ENCODE measurements around the gene HLA-DQA1. TPM values are rescaled to one million over a fixed set of nuclear protein-coding genes. Genes with fewer than 3 reads are reported as not detected.
A peak's percentile ranks its signal among the peaks of the same experiment; 100 is the strongest.

Gene HLA-DQA1
- total RNA-seq, 1 donor from 2014 or later: not detected

- no peak for DNase-seq (ENCODE audit: low read depth)
- peak overlapping the region; percentile 8 for H3K4me3 ChIP-seq (ENCODE audit: low read depth, low read length)
- no peak for TF ChIP-seq CTCF (IDR thresholded peaks at IDR 0.05; ENCODE audit: insufficient read depth, low read length, severe bottlenecking)
Measured at GRCh38 chr6:32664827-32665362, 27.7 kb downstream of the HLA-DQA1 start.

GRCh38 chr6:32665661-32666060, 28.5 kb downstream of the HLA-DQA1 start:
- no peak for DNase-seq (ENCODE audit: low read depth)
- Histone ChIP-seq H3K27me3 (ENCODE audit: control insufficient read depth, insufficient read depth, low read length) (no peaks in the 10 kb centered on the region), H3K4me3 (ENCODE audit: low read depth, low read length) (peak overlapping the region; percentile 26), H3K36me3 (ENCODE audit: control insufficient read depth, insufficient read depth, low read length) (no peaks in the 10 kb centered on the region)
- TF ChIP-seq CTCF (IDR thresholded peaks at IDR 0.05; ENCODE audit: insufficient read depth, low read length, severe bottlenecking): no peak
- FAIRE-seq: no peak

More at GRCh38 chr6:32664827-32665362, 27.7 kb downstream of the HLA-DQA1 start:
- FAIRE-seq: no peak
- no peaks in the 10 kb centered on the region for H3K36me3 ChIP-seq (ENCODE audit: control insufficient read depth, insufficient read depth, low read length)
- no peaks in the 10 kb centered on the region for H3K27me3 ChIP-seq (ENCODE audit: control insufficient read depth, insufficient read depth, low read length)

- Histone ChIP-seq H3K4me3 (ENCODE audit: low read depth, low read length) (peak within 1 kb of the TSS; percentile 26), H3K27me3 (ENCODE audit: control insufficient read depth, insufficient read depth, low read length) (no peaks in the 10 kb centered on the region), H3K36me3 (ENCODE audit: control insufficient read depth, insufficient read depth, low read length) (no peaks in the 10 kb centered on the region)
- no peak for FAIRE-seq
- peak; percentile 79 for DNase-seq (ENCODE audit: low read depth)
- TF ChIP-seq CTCF (IDR thresholded peaks at IDR 0.05; ENCODE audit: insufficient read depth, low read length, severe bottlenecking): no peak
Measured at GRCh38 chr6:32666420-32667300, 29.5 kb downstream of the HLA-DQA1 start, which contains the start of gene HLA-DQB1. Gene HLA-DQB1, minus strand, starts transcription at chr6:32666657. Its CDS starts 50 bp downstream, at chr6:32666607.

DNA sequence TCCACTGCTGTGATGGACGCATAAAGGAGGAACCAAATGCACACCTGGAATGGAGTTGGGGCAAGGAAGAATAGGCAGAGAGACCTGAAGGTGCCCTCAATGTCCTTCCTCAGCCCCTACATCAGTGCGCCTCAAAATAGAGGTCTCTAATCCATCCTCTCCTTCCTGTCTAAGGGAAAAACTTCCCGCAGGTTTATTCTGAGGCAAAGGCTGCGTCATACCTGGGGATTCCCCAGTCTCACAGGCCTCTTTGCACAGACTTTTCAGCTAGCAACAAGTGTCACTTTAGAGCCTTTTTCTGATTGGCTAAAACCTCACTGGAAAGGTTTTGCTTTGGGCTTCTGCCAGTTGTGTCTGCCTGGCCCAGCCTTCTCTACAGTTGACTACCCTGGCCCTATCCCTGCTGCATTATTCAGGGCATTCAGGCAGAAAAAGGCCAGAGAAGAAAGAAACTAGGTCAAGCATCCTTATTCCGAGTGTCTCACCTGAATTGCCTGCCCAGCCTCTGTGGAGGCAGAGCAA, 31.1 kb downstream of the HLA-DQA1 start:
- FAIRE-seq (no peak), DNase-seq (ENCODE audit: low read depth) (peak; percentile 83)
- Histone ChIP-seq H3K36me3 (ENCODE audit: control insufficient read depth, insufficient read depth, low read length) (no peaks in the 10 kb centered on the region), H3K27me3 (ENCODE audit: control insufficient read depth, insufficient read depth, low read length) (no peaks in the 10 kb centered on the region), H3K4me3 (ENCODE audit: low read depth, low read length) (no peak overlapping the region)
- TF ChIP-seq CTCF (IDR thresholded peaks at IDR 0.05; ENCODE audit: insufficient read depth, low read length, severe bottlenecking): no peak

DNA sequence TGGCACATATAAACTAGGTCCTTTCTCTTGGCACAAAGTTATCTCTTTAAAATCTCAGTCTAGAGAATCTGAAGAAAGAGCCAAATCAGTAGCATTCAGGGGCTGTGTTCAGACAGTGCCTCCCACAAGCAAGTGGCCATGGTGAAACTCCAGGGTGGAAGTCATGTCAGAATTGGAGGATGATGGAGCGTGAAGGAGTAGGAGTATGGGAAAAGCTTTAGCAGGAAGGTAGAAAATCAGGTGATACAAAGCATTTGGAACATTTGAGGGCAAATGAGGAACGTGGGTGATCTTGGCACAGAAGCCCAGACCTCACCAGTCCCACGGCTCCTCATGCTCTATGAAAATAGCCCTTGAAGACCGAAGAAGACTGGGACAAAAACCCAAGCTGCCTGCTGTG, 32.0 kb downstream of the HLA-DQA1 start:
- no peak for FAIRE-seq

More for the DNA sequence above, 32.0 kb downstream of the HLA-DQA1 start:
- no peaks in the 10 kb centered on the region for H3K36me3 ChIP-seq (ENCODE audit: control insufficient read depth, insufficient read depth, low read length)
- no peak for DNase-seq (ENCODE audit: low read depth)
- H3K4me3 ChIP-seq (ENCODE audit: low read depth, low read length): no peak overlapping the region
- H3K27me3 ChIP-seq (ENCODE audit: control insufficient read depth, insufficient read depth, low read length): no peaks in the 10 kb centered on the region
- TF ChIP-seq CTCF (IDR thresholded peaks at IDR 0.05; ENCODE audit: insufficient read depth, low read length, severe bottlenecking): no peak

Measured in bronchial epithelial cell (primary cell).